Mesothelial cell of epicardium (in vitro differentiated cells): ENCODE measurements around the gene UFD1. TPM values are rescaled to one million over a fixed set of nuclear protein-coding genes. Genes with fewer than 3 reads are reported as not detected.

Source experiments
- DNase-seq, 2 experiments: peaks; one replicate each; pipeline ENCODE4 v3.0.0; 2021; ENCODE audit warnings: low spot score in 2 of 2; ENCODE audit not compliant: unreplicated experiment in 2 of 2
- H3K27ac Mint-ChIP-seq: 2 replicates; pipeline ENCODE4 v1.8.0; 2021; ENCODE audit warnings: mixed read lengths
- H3K27me3 Mint-ChIP-seq: 2 replicates; pipeline ENCODE4 v1.8.0; 2021; ENCODE audit warnings: low read depth, mixed read lengths
- H3K36me3 Mint-ChIP-seq: 2 replicates; pipeline ENCODE4 v1.8.0; 2021; ENCODE audit warnings: mixed read lengths
- H3K4me1 Mint-ChIP-seq: 2 replicates; pipeline ENCODE4 v1.8.0; 2021; ENCODE audit warnings: mixed read lengths
- H3K4me3 Mint-ChIP-seq: 2 replicates; pipeline ENCODE4 v1.8.0; 2021; ENCODE audit warnings: mild to moderate bottlenecking, moderate library complexity, mixed read lengths
- H3K9me3 Mint-ChIP-seq: 2 replicates; pipeline ENCODE4 v1.8.0; 2021; ENCODE audit warnings: mixed read lengths
- total RNA-seq: library from RNA; stranded (reverse); gene quantifications from 3 replicates; pipeline ENCODE4 v1.2.1, GENCODE V29; 2021
- TF ChIP-seq, protein P1 (sequence below): fragments of 200-600 bp; sonication (generic); IDR thresholded peaks from one replicate; pipeline ENCODE4 v1.5.0; 2021; ENCODE audit warnings: antibody characterized with exemption; ENCODE audit not compliant: unreplicated experiment

UFD1 gene
- total RNA-seq, 1 donor from 2014 or later = 38.8 TPM

DNA sequence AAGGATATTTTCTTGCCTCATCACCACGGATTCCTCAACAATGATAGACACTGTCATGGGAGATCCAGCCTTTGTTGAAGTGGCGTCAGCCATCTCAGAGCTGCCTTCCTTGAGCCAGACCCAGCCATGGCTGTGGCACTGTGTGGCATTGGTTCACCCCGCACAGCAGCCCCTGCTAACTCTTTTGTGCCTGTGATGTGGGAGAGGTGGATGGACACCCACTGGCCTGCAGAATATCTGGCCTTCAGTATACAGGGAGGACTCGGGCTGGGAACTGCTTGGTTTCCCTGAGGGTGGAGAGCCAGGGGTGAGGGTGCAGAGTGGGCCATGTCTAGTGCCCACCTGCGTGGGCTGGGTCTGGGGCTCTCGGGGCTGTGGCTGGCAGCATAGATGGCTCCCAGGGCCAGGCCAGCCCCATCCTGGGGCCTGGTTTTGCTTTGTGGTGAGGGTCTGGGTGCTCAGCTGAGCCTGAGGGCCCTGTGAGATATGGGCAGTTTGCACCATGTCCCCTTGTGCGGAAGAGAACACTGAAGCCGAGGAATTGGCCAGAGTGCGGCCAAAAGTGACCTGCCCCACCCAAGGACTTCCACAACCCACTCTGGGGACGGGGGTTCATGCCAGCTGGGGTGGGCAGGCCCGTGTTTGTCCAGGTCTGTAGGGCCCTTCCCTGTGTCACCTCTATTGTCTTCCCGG, 39.1 kb upstream of the UFD1 start:
- Mint-ChIP-seq H3K36me3 (peaks cover 19% of the 10 kb centered on the region), H3K4me3 (no peak overlapping the region), H3K9me3 (peaks cover 8% of the 10 kb centered on the region), H3K4me1 (peaks cover 4% of the 10 kb centered on the region), H3K27ac (no peak overlapping the region), H3K27me3 (peaks cover 17% of the 10 kb centered on the region)
- DNase-seq = no peak
- TF ChIP-seq, protein P1, sequence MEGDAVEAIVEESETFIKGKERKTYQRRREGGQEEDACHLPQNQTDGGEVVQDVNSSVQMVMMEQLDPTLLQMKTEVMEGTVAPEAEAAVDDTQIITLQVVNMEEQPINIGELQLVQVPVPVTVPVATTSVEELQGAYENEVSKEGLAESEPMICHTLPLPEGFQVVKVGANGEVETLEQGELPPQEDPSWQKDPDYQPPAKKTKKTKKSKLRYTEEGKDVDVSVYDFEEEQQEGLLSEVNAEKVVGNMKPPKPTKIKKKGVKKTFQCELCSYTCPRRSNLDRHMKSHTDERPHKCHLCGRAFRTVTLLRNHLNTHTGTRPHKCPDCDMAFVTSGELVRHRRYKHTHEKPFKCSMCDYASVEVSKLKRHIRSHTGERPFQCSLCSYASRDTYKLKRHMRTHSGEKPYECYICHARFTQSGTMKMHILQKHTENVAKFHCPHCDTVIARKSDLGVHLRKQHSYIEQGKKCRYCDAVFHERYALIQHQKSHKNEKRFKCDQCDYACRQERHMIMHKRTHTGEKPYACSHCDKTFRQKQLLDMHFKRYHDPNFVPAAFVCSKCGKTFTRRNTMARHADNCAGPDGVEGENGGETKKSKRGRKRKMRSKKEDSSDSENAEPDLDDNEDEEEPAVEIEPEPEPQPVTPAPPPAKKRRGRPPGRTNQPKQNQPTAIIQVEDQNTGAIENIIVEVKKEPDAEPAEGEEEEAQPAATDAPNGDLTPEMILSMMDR = no peak

DNA sequence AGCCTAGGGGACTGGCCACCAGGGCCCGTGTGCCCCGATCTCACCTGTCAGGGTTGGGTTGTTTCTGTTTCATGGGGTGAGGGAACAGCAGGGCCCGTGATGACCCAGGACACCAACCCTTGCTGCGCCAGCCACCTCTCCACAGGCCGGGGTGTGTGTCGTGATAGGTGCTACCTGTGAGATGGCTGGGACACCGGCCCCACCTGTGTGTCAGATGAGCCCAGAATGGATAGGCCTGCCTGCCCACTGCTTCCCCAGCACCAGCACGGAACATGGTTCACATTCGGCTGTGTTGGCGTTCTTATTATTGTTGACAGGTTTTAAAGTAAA, 38.1 kb upstream of the UFD1 start:
- Mint-ChIP-seq H3K27me3 (peaks cover 8% of the 10 kb centered on the region), H3K9me3 (peaks cover 8% of the 10 kb centered on the region), H3K4me1 (no peaks in the 10 kb centered on the region), H3K27ac (no peak overlapping the region), H3K4me3 (no peak overlapping the region), H3K36me3 (peaks cover 23% of the 10 kb centered on the region)
- DNase-seq = no peak
- TF ChIP-seq, protein P1 = no peak

DNA sequence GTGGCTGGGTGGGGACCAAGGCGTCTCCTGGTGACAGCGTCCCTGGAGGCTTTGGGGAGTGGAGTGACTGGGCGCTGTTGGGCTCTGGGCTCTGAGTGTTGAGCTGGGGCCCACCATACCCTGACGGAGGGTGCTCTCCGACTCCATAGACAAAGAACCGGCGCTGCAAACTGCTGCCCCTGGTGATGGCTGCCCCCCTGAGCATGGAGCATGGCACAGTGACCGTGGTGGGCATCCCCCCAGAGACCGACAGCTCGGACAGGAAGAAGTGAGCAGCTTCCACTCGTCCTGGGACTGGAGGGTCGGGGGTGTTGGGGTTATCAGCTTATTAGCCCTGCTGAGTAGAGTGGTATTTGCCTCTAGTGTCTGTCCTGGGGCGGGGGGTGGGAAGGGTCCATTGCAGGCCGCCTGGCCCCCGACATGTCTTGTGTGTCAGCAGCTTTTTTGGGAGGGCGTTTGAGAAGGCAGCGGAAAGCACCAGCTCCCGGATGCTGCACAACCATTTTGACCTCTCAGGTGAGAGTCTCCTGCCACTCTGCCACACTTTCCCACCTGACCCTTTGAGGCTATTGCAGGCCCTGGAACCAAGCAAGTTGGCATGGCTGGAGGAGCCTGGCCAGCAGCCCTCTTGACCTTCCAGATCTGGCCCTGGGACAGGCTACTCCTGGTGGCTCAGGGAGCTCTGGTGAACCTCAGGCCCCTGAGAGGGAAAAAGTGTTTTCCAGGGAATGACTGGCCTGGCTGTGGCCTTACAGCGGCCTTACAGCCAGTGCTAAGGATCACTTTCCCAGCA, 37.6 kb upstream of the UFD1 start:
- no peak overlapping the region for H3K4me3 Mint-ChIP-seq
- no peak overlapping the region for H3K27ac Mint-ChIP-seq
- peaks cover 2% of the 10 kb centered on the region for H3K27me3 Mint-ChIP-seq
- no peak for DNase-seq
- H3K36me3 Mint-ChIP-seq = peaks cover 24% of the 10 kb centered on the region
- no peaks in the 10 kb centered on the region for H3K4me1 Mint-ChIP-seq
- H3K9me3 Mint-ChIP-seq = peaks cover 8% of the 10 kb centered on the region
- TF ChIP-seq, protein P1 = no peak

DNA sequence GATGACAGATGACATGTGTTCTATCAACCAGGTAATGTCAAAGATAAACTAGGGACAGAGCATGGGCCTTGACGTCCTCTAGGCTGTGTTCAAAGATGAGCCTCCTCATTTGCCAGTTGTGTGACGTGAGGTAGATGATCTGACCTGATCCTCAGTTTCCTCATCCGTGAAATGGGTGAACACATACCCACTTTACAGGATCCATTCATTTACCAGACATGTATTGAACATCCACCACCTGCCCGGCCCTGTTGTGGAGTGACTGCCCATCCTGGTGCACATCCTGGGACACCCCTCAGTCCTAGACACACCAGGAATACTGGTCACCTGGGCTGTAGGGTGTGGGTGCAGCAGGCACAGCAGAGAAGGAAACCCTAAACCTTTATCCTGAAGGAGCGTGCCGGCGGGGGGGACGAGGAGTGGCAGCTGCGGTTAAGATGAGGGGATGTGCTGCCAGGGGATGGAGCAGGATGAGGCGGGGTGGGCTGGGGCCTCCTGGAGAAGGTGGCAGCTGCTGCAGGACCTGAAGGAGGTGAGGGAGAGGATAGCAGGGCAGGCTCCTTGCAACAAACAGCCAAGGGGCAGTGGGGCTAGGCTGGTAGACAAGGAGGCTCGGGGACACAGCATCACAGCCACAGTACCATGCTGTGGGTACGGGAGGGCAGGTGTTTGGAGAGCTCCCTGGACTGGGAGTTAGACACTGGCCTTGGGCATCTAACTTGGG, 36.8 kb upstream of the UFD1 start:
- Mint-ChIP-seq H3K27ac (no peak overlapping the region), H3K9me3 (peaks cover 8% of the 10 kb centered on the region), H3K4me1 (no peaks in the 10 kb centered on the region), H3K36me3 (peaks cover 28% of the 10 kb centered on the region), H3K27me3 (peaks cover 1% of the 10 kb centered on the region), H3K4me3 (no peak overlapping the region)
- no peak for DNase-seq
- TF ChIP-seq, protein P1 = no peak

DNA sequence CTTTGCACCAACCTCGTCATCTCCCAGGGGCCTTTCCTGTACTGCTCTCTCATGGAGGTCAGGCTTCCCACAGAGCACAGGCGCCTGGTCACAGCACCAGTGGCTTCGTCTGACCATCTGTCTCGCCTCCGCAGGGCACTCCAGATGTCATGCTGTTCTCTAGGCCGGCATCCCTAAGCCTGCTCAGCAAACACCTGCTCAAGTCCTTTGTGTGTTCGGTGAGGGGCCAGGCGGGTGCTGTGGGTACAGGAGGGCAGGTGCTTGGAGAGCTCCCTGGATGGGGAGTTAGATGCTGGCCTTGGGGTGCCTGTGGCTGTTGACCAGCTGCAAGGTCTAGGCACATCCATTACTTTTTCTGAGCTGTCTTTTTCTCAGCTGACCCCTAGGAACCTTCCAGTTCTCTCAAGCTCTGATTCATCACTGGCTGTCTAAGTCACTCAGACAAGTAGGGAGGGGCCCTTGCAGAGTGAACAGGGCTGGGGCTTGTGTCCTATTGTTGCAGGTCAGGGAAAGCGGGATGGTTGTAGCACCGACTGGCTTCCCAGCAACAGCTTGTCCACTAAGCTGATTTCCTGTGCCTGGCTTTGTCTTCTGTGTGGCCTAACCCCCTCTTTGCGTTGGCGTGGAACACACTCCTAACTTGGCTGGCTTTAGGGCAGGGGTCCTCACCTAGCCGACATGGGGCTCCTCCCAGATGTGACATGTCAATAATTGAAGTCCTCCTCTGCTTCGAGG, 36.0 kb upstream of the UFD1 start:
- Mint-ChIP-seq H3K4me1 (no peaks in the 10 kb centered on the region), H3K27me3 (no peaks in the 10 kb centered on the region), H3K9me3 (peaks cover 8% of the 10 kb centered on the region), H3K36me3 (peaks cover 29% of the 10 kb centered on the region), H3K4me3 (no peak overlapping the region), H3K27ac (no peak overlapping the region)
- TF ChIP-seq, protein P1 = no peak
- DNase-seq = no peak
